GM10248 (cell line): ENCODE results near the gene FASTKD1.

Experiments used
- CTCF ChIA-PET: fragments of 300-600 bp; sonication (Branson Sonifier 250); formaldehyde crosslinking; extraction: SDS; loops from one replicate; lab custom pipeline; 2021; ENCODE audit warnings: antibody characterized with exemption; lab: Yijun Ruan, JAX
- POLR2A ChIA-PET: fragments of 350-650 bp; sonication (Branson Sonifier 250); formaldehyde crosslinking; extraction: SDS; loops from one replicate; lab custom pipeline; 2020; ENCODE audit warnings: antibody characterized with exemption; lab: Yijun Ruan, JAX
- DNase-seq: peaks from one replicate; pipeline ENCODE4 v3.0.0; 2012; ENCODE audit errors: extremely low spot score
- TF ChIP-seq, protein P1 (sequence below): IDR thresholded peaks from 2 replicates; pipeline ENCODE4 v1.5.1; 2012; ENCODE audit warnings: mild to moderate bottlenecking, low read depth; ENCODE audit errors: extremely low read depth, missing control alignments, control extremely low read depth

The FASTKD1 gene

DNA sequence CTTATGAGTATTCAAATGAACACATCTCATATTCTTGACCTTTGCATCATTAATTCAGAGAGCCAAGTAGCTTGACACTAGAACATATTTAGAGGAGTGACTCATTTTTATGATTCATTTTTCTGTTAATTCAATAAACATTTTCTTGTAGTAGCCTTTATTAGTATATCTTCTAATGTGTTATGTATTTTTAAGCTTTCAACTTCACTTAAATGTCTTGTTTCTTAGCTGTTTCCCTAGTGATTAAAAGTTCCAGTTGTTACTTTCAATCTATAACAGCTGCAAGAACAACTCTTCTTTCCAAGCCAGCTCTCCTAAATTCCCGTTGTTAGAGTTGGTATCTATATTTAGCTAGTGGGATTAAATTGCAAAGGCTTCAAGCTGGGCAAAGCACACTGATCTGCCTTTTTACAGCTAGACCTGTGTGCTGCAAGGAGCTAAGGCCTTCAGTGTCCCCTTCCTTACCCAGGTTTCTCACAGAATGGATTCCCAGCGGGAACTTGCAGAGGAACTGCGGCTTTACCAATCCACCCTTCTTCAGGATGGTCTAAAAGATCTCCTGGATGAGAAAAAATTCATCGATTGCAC lies 64.3 kb downstream of the FASTKD1 start, which contains the start of gene KLHL41:
Gene KLHL41 (plus strand): TSS at position 405 of the 588 bp plus-strand sequence. CDS start 77 bp downstream, at position 482.
- CTCF ChIA-PET: interaction anchor here (0.9 to 1.2 kb wide), 2 partner anchors 20 to 31 kb away, joined by 3 read pairs; no protein-coding TSS in a partner anchor
- TF ChIP-seq, protein P1, sequence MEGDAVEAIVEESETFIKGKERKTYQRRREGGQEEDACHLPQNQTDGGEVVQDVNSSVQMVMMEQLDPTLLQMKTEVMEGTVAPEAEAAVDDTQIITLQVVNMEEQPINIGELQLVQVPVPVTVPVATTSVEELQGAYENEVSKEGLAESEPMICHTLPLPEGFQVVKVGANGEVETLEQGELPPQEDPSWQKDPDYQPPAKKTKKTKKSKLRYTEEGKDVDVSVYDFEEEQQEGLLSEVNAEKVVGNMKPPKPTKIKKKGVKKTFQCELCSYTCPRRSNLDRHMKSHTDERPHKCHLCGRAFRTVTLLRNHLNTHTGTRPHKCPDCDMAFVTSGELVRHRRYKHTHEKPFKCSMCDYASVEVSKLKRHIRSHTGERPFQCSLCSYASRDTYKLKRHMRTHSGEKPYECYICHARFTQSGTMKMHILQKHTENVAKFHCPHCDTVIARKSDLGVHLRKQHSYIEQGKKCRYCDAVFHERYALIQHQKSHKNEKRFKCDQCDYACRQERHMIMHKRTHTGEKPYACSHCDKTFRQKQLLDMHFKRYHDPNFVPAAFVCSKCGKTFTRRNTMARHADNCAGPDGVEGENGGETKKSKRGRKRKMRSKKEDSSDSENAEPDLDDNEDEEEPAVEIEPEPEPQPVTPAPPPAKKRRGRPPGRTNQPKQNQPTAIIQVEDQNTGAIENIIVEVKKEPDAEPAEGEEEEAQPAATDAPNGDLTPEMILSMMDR: no peak
- DNase-seq: no peak
- POLR2A ChIA-PET: no interaction called here

DNA sequence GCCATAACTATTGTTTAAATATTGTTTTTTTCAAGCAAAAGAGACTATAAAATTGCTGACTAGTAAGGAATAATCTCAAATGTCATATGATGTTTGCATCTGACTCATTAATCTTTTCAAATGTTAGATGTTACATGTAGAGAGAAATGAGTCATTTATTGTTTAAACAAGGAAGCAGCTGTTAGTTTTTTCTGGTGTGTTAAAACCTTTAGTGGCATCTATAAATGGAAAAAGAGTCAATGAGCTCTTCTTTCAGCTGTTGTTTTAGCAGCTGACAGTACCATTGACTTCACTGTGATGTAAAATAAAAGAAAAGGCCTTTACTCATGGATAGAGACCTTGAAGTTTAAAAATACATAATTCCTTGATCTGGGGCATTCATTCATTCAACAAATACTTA lies 66.0 kb downstream of the FASTKD1 start:
- CTCF ChIA-PET: interaction anchor here (1.3 to 1.7 kb wide), 3 partner anchors 10 to 28 kb away, joined by 3 to 5 read pairs (median 4); partner anchors contain the start of gene BBS5
- TF ChIP-seq, protein P1: no peak
- POLR2A ChIA-PET: no interaction called here
- DNase-seq: peak; percentile 11

DNA sequence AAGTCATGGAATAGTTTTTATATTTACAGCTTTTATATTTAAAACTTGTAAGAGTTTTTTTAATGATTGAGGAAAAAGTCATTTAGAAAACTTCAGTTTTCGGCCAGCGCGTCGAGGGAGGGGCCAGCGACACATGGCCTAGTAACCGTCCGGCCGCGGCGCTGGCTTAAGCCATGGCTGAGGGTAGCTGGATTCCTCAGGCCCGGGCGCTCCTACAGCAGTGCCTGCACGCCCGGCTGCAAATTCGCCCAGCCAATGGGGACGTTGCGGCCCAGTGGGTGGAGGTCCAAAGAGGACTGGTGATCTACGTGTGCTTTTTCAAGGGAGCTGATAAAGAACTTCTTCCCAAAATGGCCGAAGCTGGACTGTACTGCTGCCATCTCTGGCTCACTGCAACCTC lies 69.0 kb downstream of the FASTKD1 start:
- TF ChIP-seq, protein P1: no peak
- DNase-seq: no peak
- CTCF ChIA-PET: interaction anchor here (0.9 kb wide), 1 partner anchor 14 kb away, joined by 3 read pairs; no protein-coding TSS in a partner anchor
- POLR2A ChIA-PET: no interaction called here

DNA sequence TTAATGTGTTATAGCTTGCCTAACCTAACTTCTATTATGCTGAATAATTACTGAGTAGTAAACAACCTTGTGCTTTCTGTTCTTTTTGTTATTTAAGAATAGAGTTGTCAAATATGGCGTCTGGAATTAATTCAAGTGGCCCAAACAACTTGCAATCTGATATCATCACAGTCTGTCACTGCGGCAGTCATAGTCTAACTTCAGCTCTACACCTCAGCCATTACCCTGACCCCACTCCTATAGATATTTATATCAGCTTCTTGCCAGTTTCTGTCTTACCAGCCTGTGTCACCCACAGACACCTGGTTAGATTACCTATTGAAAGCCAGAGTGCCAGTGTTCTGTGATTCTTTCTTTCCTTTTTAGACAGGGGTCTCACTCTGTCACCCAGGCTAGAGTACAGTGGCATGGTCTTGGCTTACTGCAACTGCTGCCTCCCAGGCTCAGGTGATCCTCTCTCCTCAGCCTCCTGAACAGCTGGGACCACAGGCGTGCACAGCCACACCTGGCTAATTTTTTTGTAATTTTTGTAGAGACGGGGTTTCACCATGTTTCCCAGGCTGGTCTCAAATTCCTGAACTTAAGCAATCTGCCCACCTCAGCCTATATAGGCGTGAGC lies 78.2 kb downstream of the FASTKD1 start:
- DNase-seq: no peak
- TF ChIP-seq, protein P1: no peak
- POLR2A ChIA-PET: no interaction called here
- CTCF ChIA-PET: interaction anchor here (1.0 to 1.4 kb wide), 2 partner anchors 12 to 14 kb away, joined by 3 read pairs; no protein-coding TSS in a partner anchor

DNA sequence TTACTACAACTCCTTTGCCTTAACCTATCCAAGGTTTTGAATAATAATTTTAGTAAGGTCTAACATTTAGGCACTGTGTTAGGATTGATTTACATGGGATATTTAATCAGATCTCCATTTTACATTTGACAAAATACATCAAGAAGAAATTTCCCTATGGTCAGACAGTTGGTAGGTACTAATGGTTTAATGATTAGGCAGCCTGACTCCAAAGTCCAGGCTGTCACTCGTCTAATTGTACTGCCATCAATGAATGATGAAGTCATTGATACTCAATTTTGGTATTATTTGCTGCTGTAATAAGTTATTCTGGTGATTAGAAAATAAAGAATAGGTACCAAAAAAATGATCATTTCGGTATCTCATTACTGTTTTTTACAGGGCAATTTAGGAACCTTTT lies 80.3 kb downstream of the FASTKD1 start:
- TF ChIP-seq, protein P1: no peak
- ChIA-PET CTCF (interaction anchor here (1.0 to 1.3 kb wide), 5 partner anchors 8 to 41 kb away, joined by 3 to 5 read pairs (median 3); partner anchors contain the start of gene BBS5), POLR2A (no interaction called here)
- DNase-seq: no peak

DNA sequence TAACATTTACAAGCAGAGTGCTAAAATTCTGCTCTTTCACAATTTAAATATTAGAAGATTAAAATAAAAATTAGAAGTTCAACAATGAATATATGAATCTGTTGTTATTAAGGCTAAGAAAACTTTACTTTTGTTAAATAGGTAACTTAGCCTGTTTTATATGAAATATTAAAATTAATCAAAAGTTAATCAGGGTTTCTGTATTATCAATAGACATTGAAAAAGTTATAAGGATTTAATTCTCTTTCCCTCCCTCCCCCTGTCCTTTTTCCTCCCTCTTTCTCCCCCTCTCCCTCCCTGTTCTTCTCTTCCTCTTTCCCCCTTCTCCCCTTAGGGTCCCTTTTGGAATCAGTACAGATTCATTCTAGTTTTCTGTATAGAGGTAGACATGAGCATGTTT lies 82.3 kb downstream of the FASTKD1 start:
- ChIA-PET CTCF (interaction anchor here (1.1 to 1.4 kb wide), 4 partner anchors 10 to 37 kb away, joined by 3 to 5 read pairs (median 4); partner anchors contain the start of gene BBS5), POLR2A (no interaction called here)
- DNase-seq: no peak
- TF ChIP-seq, protein P1: no peak
